Activated CD4-positive, alpha-beta memory T cell treated with anti-CD3 and anti-CD28 coated beads, Interleukin-2, amount 10 ng/mL, durations not matched to agents 7 days and 5 days (primary cell): ENCODE measurements around the gene PCDHGA7. TPM values are rescaled to one million over a fixed set of nuclear protein-coding genes. Genes with fewer than 3 reads are reported as not detected.
"Not testable (repeated sequence)": the region's sequence is repeated elsewhere in the genome, so short reads cannot be mapped to it uniquely, and the experiment has no call there.

Experiments
- CTCF ChIA-PET: fragments of 350-600 bp; sonication (Branson Sonifier 250); formaldehyde crosslinking; loops from one replicate; lab custom pipeline; 2021; ENCODE audit warnings: antibody characterized with exemption, inconsistent platforms; lab: Charles Lee
- POLR2A ChIA-PET: fragments of 350-600 bp; sonication (Branson Sonifier 250); formaldehyde crosslinking; loops from one replicate; lab custom pipeline; 2021; ENCODE audit warnings: antibody characterized with exemption; lab: Charles Lee
- DNase-seq: peaks from one replicate; pipeline ENCODE4 v3.0.0-alpha.2; 2020
- H3K27ac Mint-ChIP-seq: one replicate; pipeline ENCODE4 v1.8.0; 2021; ENCODE audit warnings: mild to moderate bottlenecking, mixed read lengths
- H3K27me3 Mint-ChIP-seq: one replicate; pipeline ENCODE4 v1.8.0; 2021; ENCODE audit warnings: mixed read lengths
- H3K36me3 Mint-ChIP-seq: one replicate; pipeline ENCODE4 v1.8.0; 2021; ENCODE audit warnings: low read depth, mixed read lengths
- H3K4me1 Mint-ChIP-seq: one replicate; pipeline ENCODE4 v1.8.0; 2021; ENCODE audit warnings: mixed read lengths
- H3K4me3 Mint-ChIP-seq: one replicate; pipeline ENCODE4 v1.8.0; 2021; ENCODE audit warnings: mild to moderate bottlenecking, mixed read lengths
- H3K9me3 Mint-ChIP-seq: one replicate; pipeline ENCODE4 v1.8.0; 2021; ENCODE audit warnings: mixed read lengths
- total RNA-seq, 2 experiments: library from RNA; stranded (reverse); gene quantifications; one replicate each; pipeline ENCODE4 v1.2.3, GENCODE V29; 2021

The PCDHGA7 gene
- total RNA-seq, 2 experiments from 2014 or later, result 0.08 TPM; not detected in 1

DNA sequence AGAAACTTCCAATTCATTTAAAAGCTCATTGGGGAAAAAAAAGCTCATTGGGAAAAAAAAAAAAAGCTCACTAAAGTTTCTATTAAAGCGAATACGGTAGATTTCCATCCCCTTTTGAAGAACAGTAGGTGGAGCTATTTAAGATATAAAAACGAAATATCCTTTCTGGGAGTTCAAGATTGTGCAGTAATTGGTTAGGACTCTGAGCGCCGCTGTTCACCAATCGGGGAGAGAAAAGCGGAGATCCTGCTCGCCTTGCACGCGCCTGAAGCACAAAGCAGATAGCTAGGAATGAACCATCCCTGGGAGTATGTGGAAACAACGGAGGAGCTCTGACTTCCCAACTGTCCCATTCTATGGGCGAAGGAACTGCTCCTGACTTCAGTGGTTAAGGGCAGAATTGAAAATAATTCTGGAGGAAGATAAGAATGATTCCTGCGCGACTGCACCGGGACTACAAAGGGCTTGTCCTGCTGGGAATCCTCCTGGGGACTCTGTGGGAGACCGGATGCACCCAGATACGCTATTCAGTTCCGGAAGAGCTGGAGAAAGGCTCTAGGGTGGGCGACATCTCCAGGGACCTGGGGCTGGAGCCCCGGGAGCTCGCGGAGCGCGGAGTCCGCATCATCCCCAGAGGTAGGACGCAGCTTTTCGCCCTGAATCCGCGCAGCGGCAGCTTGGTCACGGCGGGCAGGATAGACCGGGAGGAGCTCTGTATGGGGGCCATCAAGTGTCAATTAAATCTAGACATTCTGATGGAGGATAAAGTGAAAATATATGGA, 48.0 kb downstream of the PCDHGA7 start, which contains the start of gene PCDHGA12:
Gene PCDHGA12 (plus strand): TSS at position 176 of the 782 bp plus-strand sequence. CDS start 253 bp downstream, at position 429.
- POLR2A ChIA-PET, result interaction anchor here (0.7 to 1.1 kb wide), 3 partner anchors 9 to 32 kb away, joined by 3 read pairs; partner anchors contain the start of gene PCDHGA11

GRCh38 chr5:141431286-141431685, 48.7 kb downstream of the PCDHGA7 start:
- ChIA-PET POLR2A (interaction anchor here (0.7 to 1.1 kb wide), 2 partner anchors 10 to 32 kb away, joined by 3 read pairs; partner anchors contain the start of gene PCDHGA11), CTCF (interaction anchor here (0.6 to 2.2 kb wide), 11 partner anchors 10 to 133 kb away, joined by 3 to 16 read pairs (median 7); partner anchors contain the start of genes PCDHGA10, PCDHGA11, PCDHGB6 and PCDHGB7)
- H3K4me1 Mint-ChIP-seq, result peaks cover 6% of the 10 kb centered on the region
- no peak for DNase-seq
- H3K9me3 Mint-ChIP-seq, result peaks cover 13% of the 10 kb centered on the region
- peaks cover 13% of the 10 kb centered on the region for H3K36me3 Mint-ChIP-seq
- peaks cover 40% of the 10 kb centered on the region for H3K27me3 Mint-ChIP-seq
- H3K4me3 Mint-ChIP-seq, result peak overlapping the region; percentile 53
- H3K27ac Mint-ChIP-seq, result no peak overlapping the region

More for the DNA sequence above, 48.0 kb downstream of the PCDHGA7 start, which contains the start of gene PCDHGA12:
- no peak for DNase-seq
- H3K4me3 Mint-ChIP-seq, result peak within 1 kb of the TSS; percentile 53
- peaks cover 6% of the 10 kb centered on the region for H3K4me1 Mint-ChIP-seq
- H3K27me3 Mint-ChIP-seq, result peaks cover 42% of the 10 kb centered on the region
- H3K9me3 Mint-ChIP-seq, result peaks cover 13% of the 10 kb centered on the region
- H3K36me3 Mint-ChIP-seq, result peaks cover 13% of the 10 kb centered on the region
- peak within 1 kb of the TSS; percentile 41 for H3K27ac Mint-ChIP-seq
- CTCF ChIA-PET, result interaction anchor here (0.6 to 2.2 kb wide), 19 partner anchors 9 to 189 kb away, joined by 3 to 16 read pairs (median 4); partner anchors contain the start of genes DIAPH1, PCDHGA10, PCDHGA11 and PCDHGB6

DNA sequence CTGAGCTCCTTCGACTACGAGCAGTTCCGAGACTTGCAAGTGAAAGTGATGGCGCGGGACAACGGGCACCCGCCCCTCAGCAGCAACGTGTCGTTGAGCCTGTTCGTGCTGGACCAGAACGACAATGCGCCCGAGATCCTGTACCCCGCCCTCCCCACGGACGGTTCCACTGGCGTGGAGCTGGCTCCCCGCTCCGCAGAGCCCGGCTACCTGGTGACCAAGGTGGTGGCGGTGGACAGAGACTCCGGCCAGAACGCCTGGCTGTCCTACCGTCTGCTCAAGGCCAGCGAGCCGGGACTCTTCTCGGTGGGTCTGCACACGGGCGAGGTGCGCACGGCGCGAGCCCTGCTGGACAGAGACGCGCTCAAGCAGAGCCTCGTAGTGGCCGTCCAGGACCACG, 49.8 kb downstream of the PCDHGA7 start:
- DNase-seq, CTCF ChIA-PET, H3K4me3 Mint-ChIP-seq, H3K27ac Mint-ChIP-seq, POLR2A ChIA-PET, H3K4me1 Mint-ChIP-seq: not testable (repeated sequence)
- peaks cover 13% of the 10 kb centered on the region for H3K9me3 Mint-ChIP-seq
- H3K36me3 Mint-ChIP-seq, result peaks cover 13% of the 10 kb centered on the region
- H3K27me3 Mint-ChIP-seq, result peaks cover 33% of the 10 kb centered on the region

DNA sequence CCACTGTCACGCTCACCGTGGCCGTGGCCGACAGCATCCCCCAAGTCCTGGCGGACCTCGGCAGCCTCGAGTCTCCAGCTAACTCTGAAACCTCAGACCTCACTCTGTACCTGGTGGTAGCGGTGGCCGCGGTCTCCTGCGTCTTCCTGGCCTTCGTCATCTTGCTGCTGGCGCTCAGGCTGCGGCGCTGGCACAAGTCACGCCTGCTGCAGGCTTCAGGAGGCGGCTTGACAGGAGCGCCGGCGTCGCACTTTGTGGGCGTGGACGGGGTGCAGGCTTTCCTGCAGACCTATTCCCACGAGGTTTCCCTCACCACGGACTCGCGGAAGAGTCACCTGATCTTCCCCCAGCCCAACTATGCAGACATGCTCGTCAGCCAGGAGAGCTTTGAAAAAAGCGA, 50.2 kb downstream of the PCDHGA7 start:
- H3K27ac Mint-ChIP-seq, H3K4me1 Mint-ChIP-seq, H3K4me3 Mint-ChIP-seq, DNase-seq, POLR2A ChIA-PET: not testable (repeated sequence)
- Mint-ChIP-seq H3K36me3 (peaks cover 13% of the 10 kb centered on the region), H3K9me3 (peaks cover 13% of the 10 kb centered on the region), H3K27me3 (peaks cover 33% of the 10 kb centered on the region)
- CTCF ChIA-PET, result interaction anchor here (0.7 kb wide), 1 partner anchor 38 kb away, joined by 3 read pairs; no protein-coding TSS in a partner anchor

DNA sequence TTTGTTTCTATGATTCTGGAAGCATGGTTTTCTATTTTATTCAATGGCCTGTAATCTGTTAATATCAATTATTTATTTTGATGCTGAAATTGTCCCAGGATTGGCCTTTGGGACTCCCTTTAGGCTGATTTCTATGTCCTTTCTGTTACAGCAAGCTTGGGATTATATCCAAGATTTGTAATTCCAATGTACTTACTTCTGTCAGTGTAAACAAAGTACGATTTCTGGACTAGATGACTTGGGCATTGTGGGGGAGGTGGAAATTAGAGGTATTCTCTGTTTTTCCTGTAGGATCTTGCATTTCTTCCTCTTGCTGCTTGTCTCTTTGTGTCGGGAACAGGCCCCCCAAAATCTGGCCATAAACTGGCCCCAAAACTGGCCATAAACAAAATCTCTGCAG, 51.5 kb downstream of the PCDHGA7 start:
- Mint-ChIP-seq H3K4me3 (no peak overlapping the region), H3K9me3 (peaks cover 9% of the 10 kb centered on the region), H3K27ac (no peak overlapping the region), H3K36me3 (peaks cover 13% of the 10 kb centered on the region), H3K4me1 (peaks cover 6% of the 10 kb centered on the region), H3K27me3 (peaks cover 28% of the 10 kb centered on the region)
- CTCF ChIA-PET, result no interaction called here
- DNase-seq, result no peak
- POLR2A ChIA-PET, result no interaction called here

Other genes starting within 250 kb of the PCDHGA7 start
- not detected for gene PCDHB5, start 247.5 kb upstream of the PCDHGA7 start, total RNA-seq
- gene PCDHB6, start 232.7 kb upstream of the PCDHGA7 start, total RNA-seq, result not detected
- not detected for gene PCDHB7, start 210.1 kb upstream of the PCDHGA7 start, total RNA-seq
- gene PCDHB8, start 205.0 kb upstream of the PCDHGA7 start, total RNA-seq, result not detected
- not detected for gene PCDHB16, start 200.4 kb upstream of the PCDHGA7 start, total RNA-seq
- not detected for gene PCDHB9, start 195.6 kb upstream of the PCDHGA7 start, total RNA-seq
- not detected for gene PCDHB10, start 190.4 kb upstream of the PCDHGA7 start, total RNA-seq
- gene PCDHB11, start 183.1 kb upstream of the PCDHGA7 start, total RNA-seq, result not detected
- not detected for gene PCDHB12, start 174.0 kb upstream of the PCDHGA7 start, total RNA-seq
- not detected for gene PCDHB13, start 168.8 kb upstream of the PCDHGA7 start, total RNA-seq
- gene PCDHB14, start 159.4 kb upstream of the PCDHGA7 start, total RNA-seq, result not detected
- not detected for gene PCDHB15, start 137.3 kb upstream of the PCDHGA7 start, total RNA-seq
- gene SLC25A2, start 78.7 kb upstream of the PCDHGA7 start, total RNA-seq, result under 1 TPM; 0.38 to 0.50 TPM
- gene TAF7, start 62.0 kb upstream of the PCDHGA7 start, total RNA-seq, result 10 to 100 TPM; 74.3 to 75.1 TPM
- under 1 TPM in 1 of 2 experiments, not detected in 1; 0.05 TPM for gene PCDHGA1, start 52.2 kb upstream of the PCDHGA7 start, total RNA-seq
- gene PCDHGA2, start 44.0 kb upstream of the PCDHGA7 start, total RNA-seq, result under 1 TPM in 1 of 2 experiments, not detected in 1; 0.05 TPM
- gene PCDHGA3, start 38.9 kb upstream of the PCDHGA7 start, total RNA-seq, result not detected
- gene PCDHGB1, start 32.6 kb upstream of the PCDHGA7 start, total RNA-seq, result under 1 TPM in 1 of 2 experiments, not detected in 1; 0.13 TPM
- under 1 TPM; 0.08 to 0.10 TPM for gene PCDHGA4, start 27.7 kb upstream of the PCDHGA7 start, total RNA-seq
- under 1 TPM; 0.18 to 0.23 TPM for gene PCDHGB2, start 22.7 kb upstream of the PCDHGA7 start, total RNA-seq
- gene PCDHGA5, start 18.6 kb upstream of the PCDHGA7 start, total RNA-seq, result not detected
- gene PCDHGB3, start 12.5 kb upstream of the PCDHGA7 start, total RNA-seq, result under 1 TPM; 0.10 to 0.25 TPM
- gene PCDHGA6, start 8.9 kb upstream of the PCDHGA7 start, total RNA-seq, result under 1 TPM; 0.10 TPM
- gene PCDHGB4, start 5.0 kb downstream of the PCDHGA7 start, total RNA-seq, result not detected
- gene PCDHGA8, start 9.9 kb downstream of the PCDHGA7 start, total RNA-seq, result not detected
- gene PCDHGB5, start 15.2 kb downstream of the PCDHGA7 start, total RNA-seq, result not detected
- not detected for gene PCDHGA9, start 20.0 kb downstream of the PCDHGA7 start, total RNA-seq
- not detected for gene PCDHGB6, start 25.3 kb downstream of the PCDHGA7 start, total RNA-seq
- gene PCDHGA10, start 30.2 kb downstream of the PCDHGA7 start, total RNA-seq, result under 1 TPM in 1 of 2 experiments, not detected in 1; 0.05 TPM
- gene PCDHGB7, start 34.9 kb downstream of the PCDHGA7 start, total RNA-seq, result under 1 TPM in 1 of 2 experiments, not detected in 1; 0.08 TPM
- gene PCDHGA11, start 38.3 kb downstream of the PCDHGA7 start, total RNA-seq, result not detected
- gene PCDHGA12, start 47.8 kb downstream of the PCDHGA7 start, total RNA-seq, result not detected
- not detected for gene PCDHGC3, start 93.2 kb downstream of the PCDHGA7 start, total RNA-seq
- gene PCDHGC4, start 102.3 kb downstream of the PCDHGA7 start, total RNA-seq, result not detected
- gene PCDHGC5, start 106.3 kb downstream of the PCDHGA7 start, total RNA-seq, result not detected
- gene DIAPH1, start 236.3 kb downstream of the PCDHGA7 start, total RNA-seq, result 100 to 1,000 TPM; 317 to 323 TPM